GM21423 (cell line): ENCODE results near the gene RBM20.

Experiments used
- ATAC-seq: cut with Tn5 transposase; IDR thresholded peaks from one replicate; pipeline ENCODE4 v1.9.1; 2021; ENCODE audit warnings: mild to moderate bottlenecking, moderate library complexity; ENCODE audit not compliant: unreplicated experiment

The RBM20 gene

DNA sequence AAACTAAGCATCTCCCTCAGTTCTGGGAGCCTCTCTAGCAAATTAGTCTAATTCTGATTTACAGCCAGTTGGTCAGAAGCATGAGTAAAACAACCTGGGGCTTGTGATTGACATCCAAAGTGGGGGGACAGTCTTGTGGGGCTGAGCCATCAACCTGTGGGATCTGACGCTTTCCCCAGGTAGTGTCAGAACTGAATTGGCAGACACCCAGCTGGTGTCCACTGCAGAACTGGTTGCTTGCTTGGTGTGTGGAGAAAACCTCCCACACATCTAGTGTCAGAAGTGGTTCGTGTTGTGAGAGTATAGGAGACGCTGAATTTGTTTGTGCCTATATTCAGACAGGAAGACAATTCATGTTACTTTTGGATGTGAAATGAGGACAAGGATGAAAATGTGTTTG, 135.4 kb downstream of the RBM20 start:
- ATAC-seq: no peak

GRCh38 chr10:110780704-110781103, 136.6 kb downstream of the RBM20 start:
- ATAC-seq: no peak

- no peak for ATAC-seq
These were observed 137.0 kb downstream of the RBM20 start for GRCh38 chr10:110781139-110781538.

GRCh38 chr10:110782616-110783015, 138.5 kb downstream of the RBM20 start:
- ATAC-seq: no peak

GRCh38 chr10:110783509-110784107, 139.5 kb downstream of the RBM20 start:
- no peak for ATAC-seq

- no peak for ATAC-seq
These were observed 140.1 kb downstream of the RBM20 start for GRCh38 chr10:110784198-110784597.

GRCh38 chr10:110786172-110786571, 142.0 kb downstream of the RBM20 start:
- ATAC-seq: no peak

GRCh38 chr10:110788620-110789385, 144.7 kb downstream of the RBM20 start:
- ATAC-seq: no peak

DNA sequence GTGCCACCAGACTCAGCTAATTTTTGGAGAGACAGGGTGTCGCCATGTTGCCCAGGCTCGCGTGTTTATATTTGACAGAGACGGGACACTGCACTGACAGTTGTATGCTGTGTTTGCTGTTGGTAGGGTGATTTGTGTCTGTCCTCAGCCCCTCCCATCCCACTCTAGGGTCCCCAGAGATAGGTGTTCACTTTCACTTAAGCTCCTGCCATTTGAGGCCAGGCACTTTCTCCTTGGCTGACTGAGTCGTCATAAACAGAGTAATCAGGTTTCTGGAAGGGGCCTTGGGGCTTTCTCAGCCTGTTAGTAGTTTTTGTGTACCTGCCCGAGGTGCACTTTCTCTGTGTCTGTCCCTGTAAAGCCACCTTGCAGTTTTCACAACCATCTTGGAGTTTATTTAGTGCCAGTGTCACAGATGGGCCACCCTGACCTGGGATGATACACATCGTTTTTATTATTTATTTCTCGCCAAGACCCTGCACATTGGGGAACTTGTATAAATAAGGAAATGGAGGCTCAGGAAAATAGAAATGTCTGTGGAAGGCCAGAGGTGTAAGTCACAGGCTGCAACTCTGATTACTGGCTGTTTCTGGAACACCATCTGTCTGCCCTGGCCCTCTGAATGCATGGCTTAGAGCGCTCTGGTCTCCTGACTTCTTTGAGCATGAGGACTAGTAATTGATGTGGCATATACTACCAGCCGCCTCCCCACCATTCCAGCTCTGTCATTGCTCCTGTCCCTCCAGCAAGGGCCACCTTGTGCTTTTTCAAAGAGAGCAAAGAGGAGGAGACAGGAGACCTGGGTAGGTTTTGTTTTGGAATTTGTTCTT, 145.7 kb downstream of the RBM20 start:
- no peak for ATAC-seq

DNA sequence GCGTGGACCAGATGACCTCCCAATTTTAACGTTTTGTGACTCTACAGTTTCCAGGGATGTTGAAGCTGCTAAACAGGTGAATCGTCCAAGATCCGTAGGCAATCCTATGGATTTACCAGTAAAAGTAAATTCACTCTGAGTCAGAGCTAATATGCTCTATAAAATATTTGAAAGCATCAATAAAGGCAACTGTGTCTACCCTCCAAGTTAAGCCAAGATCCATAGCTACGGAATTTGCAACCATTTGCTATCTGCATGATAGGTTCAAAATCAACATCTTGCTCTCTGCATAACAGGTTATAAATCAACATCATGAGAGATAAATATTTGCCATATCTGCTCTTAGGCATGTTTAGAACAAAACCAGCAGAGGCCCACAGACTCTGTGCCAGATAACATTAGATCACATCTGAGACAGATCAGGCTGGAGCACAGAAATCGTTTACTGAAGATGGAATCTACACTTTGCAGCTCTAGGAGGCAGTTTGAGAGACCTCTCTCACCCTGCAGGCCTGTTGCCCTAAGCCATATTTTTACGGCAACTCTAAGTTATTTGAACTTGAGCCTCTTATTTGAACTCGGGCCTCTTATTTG, 146.9 kb downstream of the RBM20 start:
- no peak for ATAC-seq

DNA sequence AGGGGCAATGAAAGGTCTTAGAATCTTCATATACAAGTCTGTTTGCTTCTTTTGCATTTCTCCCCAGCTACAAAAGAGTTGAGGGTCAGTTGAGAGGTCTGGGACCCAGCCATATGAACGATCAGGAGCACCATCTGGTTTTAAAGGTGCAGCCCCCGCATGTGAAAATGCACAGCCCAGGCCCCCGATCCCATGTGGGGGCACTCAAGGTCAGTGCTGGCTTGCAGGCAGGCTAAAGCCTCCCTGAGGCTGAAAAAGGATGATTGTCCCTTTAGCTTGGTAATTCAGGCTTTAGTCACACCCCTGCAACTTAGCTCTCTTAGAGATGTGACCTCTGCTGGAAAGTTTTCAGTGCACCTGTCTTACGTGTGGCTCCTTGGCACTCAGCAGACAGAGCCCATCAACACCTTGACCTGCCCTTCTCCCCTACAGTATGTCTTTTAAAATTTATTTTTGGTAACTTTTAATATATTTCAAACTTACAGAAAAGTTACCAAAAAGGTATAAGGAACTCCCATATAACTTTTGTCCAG, 147.5 kb downstream of the RBM20 start:
- no peak for ATAC-seq

- no peak for ATAC-seq
These were observed 148.5 kb downstream of the RBM20 start for GRCh38 chr10:110792476-110793125.

- no peak for ATAC-seq
These were observed 149.1 kb downstream of the RBM20 start for GRCh38 chr10:110793128-110793812.

DNA sequence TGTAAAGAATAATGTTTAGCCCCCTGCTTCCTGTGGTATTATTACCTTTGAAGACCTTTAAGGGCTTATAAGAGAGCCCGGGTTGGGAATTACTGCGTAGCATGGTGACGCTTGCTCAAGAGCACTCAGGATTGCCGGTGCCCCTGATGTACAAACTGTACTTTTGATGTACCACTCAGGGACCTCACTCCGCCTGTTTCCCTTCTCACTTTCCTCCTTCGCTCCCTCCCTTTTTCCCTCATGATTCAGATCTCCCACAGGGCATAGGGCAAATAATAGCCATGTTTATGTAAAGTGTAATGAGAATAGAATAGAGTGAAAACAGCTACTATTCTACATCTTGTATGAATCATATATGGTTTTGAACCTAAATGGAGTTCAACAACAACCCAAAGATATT, 149.8 kb downstream of the RBM20 start:
- no peak for ATAC-seq

- ATAC-seq: no peak
These were observed 150.7 kb downstream of the RBM20 start for GRCh38 chr10:110794808-110795207.

- no peak for ATAC-seq
These were observed 153.3 kb downstream of the RBM20 start for GRCh38 chr10:110797416-110797815.

GRCh38 chr10:110798340-110798739, 154.2 kb downstream of the RBM20 start:
- ATAC-seq: no peak

- no peak for ATAC-seq
These were observed 158.0 kb downstream of the RBM20 start for GRCh38 chr10:110802090-110802489.

DNA sequence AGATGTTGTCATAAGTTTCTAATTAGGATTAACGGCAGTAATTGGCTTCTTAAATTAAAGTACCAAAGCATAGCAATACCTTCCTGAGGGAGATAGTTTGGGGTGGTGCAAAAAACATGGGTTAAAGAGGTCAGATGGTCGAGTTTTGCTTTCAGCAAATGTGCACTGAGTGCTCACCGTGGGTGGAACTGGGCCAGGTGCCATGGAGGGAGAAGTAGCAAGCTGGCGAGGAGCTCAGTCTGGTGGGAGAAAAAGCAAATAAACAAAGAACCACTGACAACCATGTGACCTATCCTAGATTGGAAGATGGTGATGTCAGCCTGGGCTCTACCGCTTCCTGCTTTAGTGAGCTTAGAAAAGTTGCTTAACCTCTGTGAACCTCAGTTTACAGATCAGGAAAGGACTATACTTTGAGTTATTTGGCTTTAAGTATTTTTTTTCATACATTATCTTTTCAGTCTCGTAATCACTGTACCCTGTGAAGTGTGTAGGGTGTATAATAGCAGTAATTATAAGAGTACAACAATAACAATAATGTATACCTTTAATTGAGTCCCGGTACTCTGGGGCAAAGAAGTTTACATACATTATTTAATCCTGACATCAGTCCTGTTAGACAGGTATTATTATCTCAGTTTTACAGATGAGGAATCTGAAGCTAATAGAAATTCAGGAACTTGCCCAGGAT, 158.6 kb downstream of the RBM20 start:
- peak; percentile 46 for ATAC-seq
